Measurements from ENCODE around the gene PCSK7.

The PCSK7 gene

GRCh38 chr11:117171007-117171403 lies 60.9 kb downstream of the PCSK7 start:
- no peak for DNase-seq (ENCODE audit: extremely low read depth, low read depth)
- no peak for TF ChIP-seq CTCF (IDR thresholded peaks at IDR 0.05; ENCODE audit: low read depth, low read length)

GRCh38 chr11:117170210-117170609 lies 61.7 kb downstream of the PCSK7 start:
- no peak for DNase-seq (ENCODE audit: extremely low read depth, low read depth)
- no peak for TF ChIP-seq CTCF (IDR thresholded peaks at IDR 0.05; ENCODE audit: low read depth, low read length)

GRCh38 chr11:117169736-117170135 lies 62.1 kb downstream of the PCSK7 start:
- DNase-seq (ENCODE audit: extremely low read depth, low read depth), result no peak
- no peak for TF ChIP-seq CTCF (IDR thresholded peaks at IDR 0.05; ENCODE audit: low read depth, low read length)

- no peak for DNase-seq (ENCODE audit: extremely low read depth, low read depth)
- TF ChIP-seq CTCF (IDR thresholded peaks at IDR 0.05; ENCODE audit: low read depth, low read length), result no peak
Observed at GRCh38 chr11:117166491-117166890, 65.4 kb downstream of the PCSK7 start.

- DNase-seq (ENCODE audit: extremely low read depth, low read depth), result no peak
- no peak for TF ChIP-seq CTCF (IDR thresholded peaks at IDR 0.05; ENCODE audit: low read depth, low read length)
Observed at GRCh38 chr11:117160826-117161225, 71.0 kb downstream of the PCSK7 start.

GRCh38 chr11:117159892-117160291 lies 72.0 kb downstream of the PCSK7 start:
- no peak for DNase-seq (ENCODE audit: extremely low read depth, low read depth)
- no peak for TF ChIP-seq CTCF (IDR thresholded peaks at IDR 0.05; ENCODE audit: low read depth, low read length)

GRCh38 chr11:117157507-117157906 lies 74.4 kb downstream of the PCSK7 start:
- DNase-seq (ENCODE audit: extremely low read depth, low read depth), result no peak
- TF ChIP-seq CTCF (IDR thresholded peaks at IDR 0.05; ENCODE audit: low read depth, low read length), result no peak
